Peyer's patch (tissue), 4 donors: ENCODE data around the gene MIER1.

Source experiments
- POLR2A ChIP-seq, 2 donors: fragments of 450-650 bp; IDR thresholded peaks; one replicate each; pipeline ENCODE4 v1.5.1; 2017; ENCODE audit warnings: antibody characterized with exemption in 2 of 2, mild to moderate bottlenecking in 2 of 2, moderate library complexity in 2 of 2
- TF ChIP-seq, protein P1 (sequence below), 6 experiments: fragments of 450-650 bp in 4 of 6; fragments of 200-600 bp in 2 of 6; sonication (generic) in 1 of 6; IDR thresholded peaks; one replicate each; pipeline ENCODE4 v1.5.1; 2017 to 2019; ENCODE audit warnings: antibody characterized with exemption in 6 of 6, mild to moderate bottlenecking in 3 of 6, moderate library complexity in 1 of 6

DNA sequence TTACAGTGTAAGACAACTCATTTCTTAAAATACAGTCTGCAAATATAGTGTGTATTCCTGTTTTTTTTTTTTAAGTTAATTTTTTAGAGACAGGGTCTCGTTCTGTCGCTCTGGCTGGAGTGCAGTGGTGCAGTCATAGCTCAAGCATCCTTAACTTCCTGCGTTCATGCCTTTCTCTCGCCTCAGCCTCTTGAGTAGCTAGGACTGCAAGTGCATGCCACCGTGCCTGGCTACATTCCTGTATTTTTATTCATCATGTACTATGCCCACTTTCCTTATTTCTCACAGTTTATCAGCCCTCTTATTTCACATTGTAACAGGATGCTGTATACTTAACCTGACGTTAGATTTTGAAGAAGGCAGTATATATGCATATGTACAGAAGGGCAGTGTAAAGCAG is 26.7 kb downstream of the MIER1 start:
- TF ChIP-seq, protein P1, sequence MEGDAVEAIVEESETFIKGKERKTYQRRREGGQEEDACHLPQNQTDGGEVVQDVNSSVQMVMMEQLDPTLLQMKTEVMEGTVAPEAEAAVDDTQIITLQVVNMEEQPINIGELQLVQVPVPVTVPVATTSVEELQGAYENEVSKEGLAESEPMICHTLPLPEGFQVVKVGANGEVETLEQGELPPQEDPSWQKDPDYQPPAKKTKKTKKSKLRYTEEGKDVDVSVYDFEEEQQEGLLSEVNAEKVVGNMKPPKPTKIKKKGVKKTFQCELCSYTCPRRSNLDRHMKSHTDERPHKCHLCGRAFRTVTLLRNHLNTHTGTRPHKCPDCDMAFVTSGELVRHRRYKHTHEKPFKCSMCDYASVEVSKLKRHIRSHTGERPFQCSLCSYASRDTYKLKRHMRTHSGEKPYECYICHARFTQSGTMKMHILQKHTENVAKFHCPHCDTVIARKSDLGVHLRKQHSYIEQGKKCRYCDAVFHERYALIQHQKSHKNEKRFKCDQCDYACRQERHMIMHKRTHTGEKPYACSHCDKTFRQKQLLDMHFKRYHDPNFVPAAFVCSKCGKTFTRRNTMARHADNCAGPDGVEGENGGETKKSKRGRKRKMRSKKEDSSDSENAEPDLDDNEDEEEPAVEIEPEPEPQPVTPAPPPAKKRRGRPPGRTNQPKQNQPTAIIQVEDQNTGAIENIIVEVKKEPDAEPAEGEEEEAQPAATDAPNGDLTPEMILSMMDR (IDR thresholded peaks at IDR 0.05): no peak
- TF ChIP-seq POLR2A (IDR thresholded peaks at IDR 0.05): no peak
